ENCODE results near the gene LIMK1.

DNA sequence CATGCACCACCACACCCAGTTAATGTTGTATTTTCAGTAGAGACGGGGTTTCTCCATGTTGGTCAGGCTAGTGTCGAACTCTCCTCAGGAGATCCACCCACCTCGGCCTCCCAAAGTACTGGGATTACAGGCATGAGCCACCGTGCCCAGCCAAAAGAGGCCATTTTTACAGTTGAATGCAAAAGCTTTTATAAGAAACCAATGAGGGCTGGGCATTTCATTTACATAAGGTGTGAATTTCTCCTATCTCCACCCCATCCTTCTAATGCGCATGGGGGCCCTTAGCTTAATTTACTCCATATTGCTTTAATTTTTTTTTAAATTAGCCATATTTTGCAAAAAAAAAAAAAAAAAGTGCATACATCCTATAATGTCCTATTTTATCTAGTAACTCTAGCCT lies 65.5 kb downstream of the LIMK1 start:
- TF ChIP-seq, protein P1, sequence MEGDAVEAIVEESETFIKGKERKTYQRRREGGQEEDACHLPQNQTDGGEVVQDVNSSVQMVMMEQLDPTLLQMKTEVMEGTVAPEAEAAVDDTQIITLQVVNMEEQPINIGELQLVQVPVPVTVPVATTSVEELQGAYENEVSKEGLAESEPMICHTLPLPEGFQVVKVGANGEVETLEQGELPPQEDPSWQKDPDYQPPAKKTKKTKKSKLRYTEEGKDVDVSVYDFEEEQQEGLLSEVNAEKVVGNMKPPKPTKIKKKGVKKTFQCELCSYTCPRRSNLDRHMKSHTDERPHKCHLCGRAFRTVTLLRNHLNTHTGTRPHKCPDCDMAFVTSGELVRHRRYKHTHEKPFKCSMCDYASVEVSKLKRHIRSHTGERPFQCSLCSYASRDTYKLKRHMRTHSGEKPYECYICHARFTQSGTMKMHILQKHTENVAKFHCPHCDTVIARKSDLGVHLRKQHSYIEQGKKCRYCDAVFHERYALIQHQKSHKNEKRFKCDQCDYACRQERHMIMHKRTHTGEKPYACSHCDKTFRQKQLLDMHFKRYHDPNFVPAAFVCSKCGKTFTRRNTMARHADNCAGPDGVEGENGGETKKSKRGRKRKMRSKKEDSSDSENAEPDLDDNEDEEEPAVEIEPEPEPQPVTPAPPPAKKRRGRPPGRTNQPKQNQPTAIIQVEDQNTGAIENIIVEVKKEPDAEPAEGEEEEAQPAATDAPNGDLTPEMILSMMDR (optimal IDR thresholded peaks at IDR 0.05 in 1 of 3, IDR thresholded peaks at IDR 0.05 in 1 of 3, conservative IDR thresholded peaks at IDR 0.05 in 1 of 3; ENCODE audit: extremely low read depth in 1 of 3, insufficient read depth in 2 of 3, low read length in 3 of 3), result no peak
- TF ChIP-seq EZH2 (IDR thresholded peaks at IDR 0.05; ENCODE audit: low read length), result no peak
